NCI-H446 (cell line): ENCODE results near the gene GTPBP6.

Experiments used
- DNase-seq, 2 experiments: peaks; one replicate each; lab custom pipeline; 2025; lab: John Stamatoyannopoulos, UW

The GTPBP6 gene, protein sequence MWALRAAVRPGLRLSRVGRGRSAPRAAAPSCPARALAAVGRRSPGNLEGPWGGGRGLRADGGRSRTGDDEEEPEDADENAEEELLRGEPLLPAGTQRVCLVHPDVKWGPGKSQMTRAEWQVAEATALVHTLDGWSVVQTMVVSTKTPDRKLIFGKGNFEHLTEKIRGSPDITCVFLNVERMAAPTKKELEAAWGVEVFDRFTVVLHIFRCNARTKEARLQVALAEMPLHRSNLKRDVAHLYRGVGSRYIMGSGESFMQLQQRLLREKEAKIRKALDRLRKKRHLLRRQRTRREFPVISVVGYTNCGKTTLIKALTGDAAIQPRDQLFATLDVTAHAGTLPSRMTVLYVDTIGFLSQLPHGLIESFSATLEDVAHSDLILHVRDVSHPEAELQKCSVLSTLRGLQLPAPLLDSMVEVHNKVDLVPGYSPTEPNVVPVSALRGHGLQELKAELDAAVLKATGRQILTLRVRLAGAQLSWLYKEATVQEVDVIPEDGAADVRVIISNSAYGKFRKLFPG

DNA sequence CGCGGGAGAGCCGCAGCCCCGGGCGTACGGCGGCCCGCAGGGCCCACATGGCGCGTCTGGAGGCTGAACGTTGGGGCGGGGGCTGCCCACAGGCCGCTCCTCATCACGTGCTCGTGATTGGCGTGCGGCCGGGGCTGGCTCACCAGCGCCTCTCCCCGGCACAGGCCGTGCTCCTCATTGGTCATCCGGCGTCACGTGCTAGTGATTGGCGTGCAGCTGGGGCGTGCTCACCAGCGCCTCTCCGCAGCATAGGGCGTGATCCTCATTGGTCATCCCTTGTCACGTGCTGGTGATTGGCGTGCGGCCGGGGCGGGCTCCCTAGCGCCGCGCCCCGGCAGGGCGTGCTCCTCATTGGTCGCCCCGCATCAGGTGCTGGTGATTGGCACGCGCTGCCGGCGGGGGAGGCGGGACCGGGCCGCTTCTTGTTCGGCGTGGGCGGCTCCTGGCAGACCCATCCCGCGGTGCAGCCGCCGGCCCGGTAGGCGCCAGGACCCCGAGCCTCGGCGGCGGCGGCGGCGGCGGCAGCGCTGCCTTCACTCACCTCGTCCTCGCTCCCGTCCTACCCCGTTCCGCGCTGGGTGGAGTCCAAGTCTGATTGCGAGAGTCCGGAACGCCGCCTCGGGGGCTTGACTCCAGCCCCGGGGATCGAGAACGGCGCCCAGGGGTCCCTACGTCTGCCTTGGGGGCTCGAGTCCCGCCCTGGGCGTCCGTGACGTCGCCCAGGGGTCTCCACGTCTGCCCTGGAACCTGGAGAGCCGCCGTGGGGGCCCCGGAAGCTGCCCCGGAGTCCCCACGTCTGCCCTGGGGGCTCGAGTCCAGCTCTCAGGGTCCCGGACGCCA, at the start of gene GTPBP6:
Gene GTPBP6, minus strand, starts transcription at position 58 of the 840 bp plus-strand sequence. Its CDS starts 9 bp downstream, at position 49.
- DNase-seq = no peak

DNA sequence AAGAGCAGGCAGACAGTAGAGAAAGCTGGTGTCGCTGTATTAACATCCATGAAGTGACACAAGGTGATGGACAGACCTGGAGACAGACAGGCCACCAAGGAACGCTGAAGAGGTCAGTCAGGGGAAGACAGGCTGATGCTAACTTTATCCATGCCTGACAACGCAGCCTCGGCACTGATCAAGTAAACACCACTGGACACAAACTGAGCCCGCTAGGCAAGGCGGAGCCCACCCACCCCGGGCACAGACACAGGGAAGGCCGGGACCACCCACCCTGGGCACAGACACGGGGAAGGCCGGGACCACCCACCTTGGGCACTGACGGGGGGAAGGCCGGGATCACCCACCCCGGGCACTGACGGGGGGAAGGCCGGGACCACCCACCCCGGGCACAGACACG, 49.3 kb upstream of the GTPBP6 start:
- DNase-seq = no peak

DNA sequence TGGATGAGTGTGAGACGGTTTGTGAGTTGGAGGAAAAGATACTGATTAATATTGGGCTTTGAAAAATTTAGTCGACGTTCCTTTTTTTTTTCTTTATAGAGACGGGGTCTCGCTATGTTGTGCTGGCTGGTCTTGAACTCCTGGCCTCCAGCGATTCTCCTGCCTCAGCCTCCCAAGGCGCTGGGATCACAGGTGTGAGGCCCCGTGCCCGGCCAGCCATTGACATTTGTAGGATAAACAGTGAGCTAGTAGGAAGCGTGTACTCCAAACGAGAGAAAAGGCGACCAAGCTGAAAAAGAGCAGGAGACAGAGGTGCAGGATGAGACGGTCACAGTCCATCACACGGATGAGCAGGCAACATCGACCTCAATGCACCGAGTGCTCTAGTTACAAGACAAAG, 48.8 kb upstream of the GTPBP6 start:
- no peak for DNase-seq

DNA sequence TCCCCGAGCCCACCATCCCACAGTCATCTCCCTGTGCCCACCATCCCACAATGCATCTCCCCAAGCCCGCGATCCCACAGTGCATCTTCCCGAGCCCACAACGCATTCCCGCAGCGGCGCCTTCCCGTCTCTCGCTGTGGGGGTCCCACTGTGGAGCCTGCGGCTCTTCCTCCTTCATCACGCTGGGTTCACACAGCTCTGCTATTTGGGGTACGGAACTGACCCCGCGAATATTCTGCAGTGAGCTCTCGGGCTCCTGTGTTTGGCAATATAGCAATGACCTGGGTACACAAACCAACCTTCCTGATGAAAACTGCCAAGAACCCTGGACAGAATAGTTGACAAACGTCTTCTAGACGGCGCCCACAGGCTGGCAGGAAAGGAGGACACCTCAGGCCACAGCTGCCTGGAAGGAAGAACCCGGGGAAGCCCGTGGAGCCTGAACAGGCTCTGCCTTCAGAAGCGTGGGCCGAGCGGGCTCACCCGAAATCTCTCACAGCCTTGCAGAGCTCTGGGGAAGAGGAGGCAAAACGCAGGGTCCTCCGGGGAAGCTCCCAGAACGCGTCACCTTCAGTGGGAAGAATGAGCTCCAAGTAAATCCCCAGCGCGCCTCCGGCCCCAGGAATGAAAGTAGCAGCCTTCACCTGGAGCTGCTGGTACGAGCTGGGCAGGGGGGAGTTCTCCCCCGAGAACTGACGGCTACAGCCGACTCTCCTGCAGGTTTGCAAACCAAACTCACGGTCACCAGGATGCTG, 45.2 kb upstream of the GTPBP6 start:
- DNase-seq = no peak

DNA sequence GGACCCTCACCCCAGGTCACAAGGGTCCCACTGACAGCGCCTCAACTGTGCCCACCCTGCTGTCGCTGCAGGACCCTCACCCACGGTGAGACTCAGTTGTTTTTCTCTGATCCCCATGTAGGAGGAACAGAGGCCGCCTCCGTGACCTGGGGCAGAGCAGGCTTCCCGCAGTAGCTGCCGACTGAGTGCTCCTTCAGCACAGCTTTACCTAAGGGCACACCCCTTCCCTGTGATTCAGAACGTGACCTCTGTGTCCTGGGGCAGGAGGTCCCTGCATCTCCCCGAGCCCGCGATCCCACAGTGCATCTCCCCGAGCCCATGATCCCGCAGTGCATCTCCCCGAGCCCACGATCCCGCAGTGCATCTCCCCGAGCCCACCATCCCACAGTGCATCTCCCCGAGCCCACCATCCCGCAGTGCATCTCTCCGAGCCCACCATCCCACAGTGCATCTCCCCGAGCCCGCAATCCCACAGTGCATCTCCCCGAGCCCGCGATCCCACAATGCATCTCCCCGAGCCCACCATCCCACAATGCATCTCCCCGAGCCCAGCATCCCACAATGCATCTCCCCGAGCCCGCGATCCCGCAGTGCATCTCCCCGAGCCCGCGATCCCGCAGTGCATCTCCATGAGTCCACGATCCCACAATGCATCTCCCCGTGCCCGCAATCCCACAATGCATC, 44.5 kb upstream of the GTPBP6 start:
- no peak for DNase-seq

DNA sequence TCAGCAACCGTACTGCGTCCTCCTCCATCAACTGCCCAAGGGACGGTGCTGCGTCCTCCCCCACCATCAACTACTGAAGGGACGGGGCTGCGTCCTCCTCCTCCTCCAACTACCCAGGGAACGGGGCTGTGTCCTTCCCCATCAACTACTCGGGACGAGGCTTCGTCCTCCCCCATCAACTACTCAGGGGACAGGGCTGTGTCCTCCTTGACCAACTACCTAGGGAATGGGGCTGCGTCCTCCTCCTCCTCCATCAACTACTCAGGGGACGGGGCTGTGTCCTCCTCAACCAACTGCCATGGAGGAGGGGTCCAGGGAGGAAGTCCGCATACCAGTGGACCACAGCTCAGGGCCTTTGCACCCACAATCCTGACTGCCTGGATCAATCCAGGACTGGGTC, 43.8 kb upstream of the GTPBP6 start:
- no peak for DNase-seq

DNA sequence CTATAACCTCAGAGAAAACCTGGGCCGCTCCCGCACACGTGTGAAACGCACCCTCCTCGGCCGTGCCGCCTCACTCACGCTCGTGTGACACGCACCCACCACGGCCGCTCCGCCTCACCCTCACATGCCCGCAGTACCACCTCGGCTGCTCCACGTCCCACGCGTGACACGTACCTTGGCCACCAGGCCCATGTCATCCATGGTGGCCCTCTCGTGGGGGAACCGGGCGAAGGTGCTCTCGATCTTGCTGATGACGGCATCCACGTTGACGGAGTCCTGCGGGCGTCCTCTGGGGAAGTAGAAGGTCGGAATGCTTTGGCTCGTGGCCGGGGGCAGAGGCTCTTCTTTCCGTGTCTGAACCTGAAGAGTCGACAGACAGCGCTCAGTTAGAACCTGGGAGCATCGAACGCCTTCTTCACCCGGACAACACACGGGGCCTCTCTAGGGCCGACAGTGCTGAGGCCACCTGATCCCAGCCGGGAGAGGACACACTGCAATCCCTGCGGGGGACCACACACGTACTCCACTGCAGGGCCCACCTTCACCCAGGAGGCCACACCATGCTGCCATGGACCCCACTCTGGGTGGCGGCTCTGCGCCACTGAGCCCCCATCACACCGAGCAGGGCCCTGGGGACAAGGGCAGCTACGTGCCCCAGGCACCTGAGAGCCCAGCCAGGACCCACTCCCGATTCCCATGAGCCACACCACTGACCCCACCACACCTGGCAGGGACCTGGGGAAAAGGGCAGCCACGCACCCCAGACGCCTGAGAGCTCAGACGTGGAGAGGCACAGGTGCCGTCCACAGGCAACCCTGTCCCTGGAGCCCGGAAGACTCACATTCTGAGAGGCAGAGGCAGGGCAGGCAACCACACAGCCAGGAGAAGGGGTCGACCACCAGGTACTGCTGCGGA, 42.9 kb upstream of the GTPBP6 start:
- DNase-seq = no peak

DNA sequence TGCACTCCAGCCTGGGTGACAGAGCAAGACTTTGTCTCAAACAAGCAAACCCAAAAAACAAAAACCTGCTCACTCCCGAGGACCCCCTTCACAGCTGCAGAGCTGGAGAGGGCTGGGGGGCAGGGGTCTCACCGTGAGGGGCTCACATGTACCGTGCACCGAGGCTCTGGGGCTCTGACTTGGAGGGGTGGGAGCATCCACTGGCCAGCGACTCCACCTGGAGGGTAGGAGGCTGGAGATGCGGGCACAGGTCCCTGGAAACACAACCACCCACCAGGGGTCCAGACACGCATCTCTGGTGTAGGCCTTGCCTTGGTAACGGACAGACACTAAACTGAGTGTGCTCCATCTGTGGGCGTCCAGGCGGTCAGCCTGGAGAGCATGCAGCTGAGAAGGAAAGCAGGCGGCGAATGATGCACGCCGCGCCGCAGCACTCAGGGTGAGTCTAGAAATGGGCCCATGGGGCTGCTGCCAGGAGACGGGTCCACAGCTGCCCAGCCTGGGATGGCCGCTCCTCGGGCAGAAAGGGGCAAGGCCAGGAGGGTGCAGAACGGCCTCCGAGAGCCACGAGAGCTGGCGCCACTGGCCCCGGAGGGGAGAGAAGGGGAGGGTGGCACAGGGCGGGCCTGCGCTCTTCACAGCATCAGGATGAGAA, 42.0 kb upstream of the GTPBP6 start:
- no peak for DNase-seq

DNA sequence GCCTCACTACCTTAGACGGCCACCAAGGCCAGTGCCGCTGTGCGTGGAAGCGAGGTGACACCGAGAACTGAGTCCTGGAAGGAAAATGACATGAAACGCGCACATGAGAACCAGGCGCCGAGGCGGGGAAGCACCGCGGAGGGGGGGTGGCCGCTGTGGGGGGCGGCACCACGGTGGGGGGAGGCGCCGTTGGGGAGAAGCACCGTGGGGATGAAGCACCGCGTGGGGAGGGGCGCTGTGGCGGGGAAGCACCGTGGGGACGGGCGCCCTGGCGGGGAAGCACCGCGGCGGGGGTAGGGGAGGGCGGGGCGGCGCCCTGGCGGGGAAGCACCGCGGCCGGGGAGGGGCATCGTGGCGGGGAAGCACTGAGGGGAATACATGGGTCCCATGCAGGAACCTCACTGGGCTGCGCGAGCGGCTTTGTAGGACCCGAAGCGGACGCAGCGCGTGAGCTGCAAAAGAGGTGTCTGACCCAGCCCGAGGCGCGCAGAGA, 40.1 kb upstream of the GTPBP6 start:
- no peak for DNase-seq

DNA sequence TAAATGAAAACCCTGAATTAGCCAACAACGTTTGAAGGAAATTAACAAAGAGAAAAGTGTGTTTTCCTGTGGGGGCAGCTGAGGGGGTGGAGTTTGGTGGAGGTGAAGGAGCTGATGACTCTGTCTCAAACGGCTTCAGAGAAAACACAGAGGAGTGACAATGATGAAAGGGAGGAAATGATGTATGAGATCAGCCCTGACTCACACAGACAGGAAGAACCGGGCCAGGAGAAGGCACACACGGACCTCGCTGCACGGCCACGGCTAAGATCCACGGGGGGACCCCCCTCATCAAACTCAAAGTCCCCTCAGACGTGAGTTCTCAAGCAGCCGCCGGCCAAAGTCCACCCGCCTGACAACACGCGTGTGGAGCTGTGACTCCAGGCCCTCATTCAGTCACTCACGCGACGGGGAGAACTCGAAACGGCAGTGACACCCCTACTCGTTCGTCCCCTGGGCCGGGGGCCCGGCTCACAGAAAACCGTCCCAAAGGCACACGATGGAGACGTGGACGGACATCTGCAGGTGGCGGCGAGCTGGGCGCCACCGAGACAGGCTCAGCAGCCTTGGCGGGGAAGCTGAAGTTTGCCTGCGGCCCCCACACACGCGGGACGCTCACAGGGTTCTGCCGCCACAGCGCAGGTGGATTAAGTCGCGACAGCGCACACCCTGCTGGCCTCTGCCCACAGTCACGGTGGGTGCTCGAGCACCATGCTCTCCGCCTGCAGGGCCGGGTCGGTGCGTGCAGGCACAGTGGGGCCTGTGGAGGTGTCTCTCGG, 39.3 kb upstream of the GTPBP6 start:
- DNase-seq = no peak

DNA sequence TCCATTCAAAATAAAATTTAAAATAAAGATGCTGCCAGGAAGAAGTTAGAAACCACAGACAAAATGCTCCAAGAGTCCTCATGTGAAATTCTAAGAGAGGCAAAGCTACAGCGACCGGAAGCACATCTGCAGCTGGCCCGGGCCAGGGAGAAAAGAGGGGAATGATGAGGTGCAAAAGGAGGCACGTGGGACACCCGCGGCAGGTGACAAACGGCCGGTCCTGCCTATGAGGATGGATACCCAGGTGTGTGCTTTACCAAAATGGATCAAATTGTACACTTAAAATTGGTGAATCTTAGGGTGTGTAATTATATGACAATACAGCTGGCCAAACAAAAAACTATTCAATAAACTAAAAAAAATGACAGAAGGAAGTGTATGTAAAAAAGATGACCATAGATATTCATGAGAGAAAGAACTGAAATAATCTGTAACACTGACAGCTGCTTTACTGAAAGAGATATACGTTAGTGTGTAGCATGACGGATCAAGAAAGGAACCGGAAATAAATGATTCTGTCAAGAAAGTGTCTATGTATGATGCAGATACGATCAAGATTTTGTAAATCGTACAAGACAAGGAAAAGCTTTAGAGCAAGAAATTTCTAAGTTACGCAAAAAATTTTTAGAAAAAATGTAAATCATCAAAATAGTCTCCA, 38.6 kb upstream of the GTPBP6 start:
- DNase-seq = no peak

DNA sequence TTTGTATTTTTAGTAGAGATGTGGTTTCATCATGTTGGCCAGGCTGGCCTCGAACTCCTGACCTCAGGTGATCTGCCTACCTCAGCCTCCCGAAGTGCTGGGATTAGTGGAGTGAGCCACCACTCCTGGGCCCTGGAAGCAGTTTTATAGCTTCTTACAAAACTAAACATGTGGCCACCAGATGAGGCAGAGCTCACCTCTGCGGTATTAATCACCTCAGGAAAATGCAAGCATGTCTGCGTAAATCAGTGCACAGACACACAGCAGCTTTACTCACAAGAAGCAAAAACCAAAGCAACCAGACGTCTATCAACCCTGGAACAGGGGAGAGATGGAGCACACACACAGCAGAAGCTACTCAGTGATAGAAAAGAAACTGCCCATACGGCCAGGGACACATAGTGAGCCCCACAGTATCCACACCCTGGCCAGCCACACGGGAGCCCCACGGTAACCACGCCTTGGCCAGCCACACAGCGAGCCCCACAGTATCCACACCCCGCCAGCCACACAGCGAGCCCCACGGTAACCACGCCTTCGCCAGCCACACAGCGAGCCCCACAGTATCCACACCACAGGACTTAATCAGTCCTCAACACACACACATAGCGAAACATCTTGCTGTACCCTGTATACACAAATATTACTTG, 37.9 kb upstream of the GTPBP6 start:
- no peak for DNase-seq

DNA sequence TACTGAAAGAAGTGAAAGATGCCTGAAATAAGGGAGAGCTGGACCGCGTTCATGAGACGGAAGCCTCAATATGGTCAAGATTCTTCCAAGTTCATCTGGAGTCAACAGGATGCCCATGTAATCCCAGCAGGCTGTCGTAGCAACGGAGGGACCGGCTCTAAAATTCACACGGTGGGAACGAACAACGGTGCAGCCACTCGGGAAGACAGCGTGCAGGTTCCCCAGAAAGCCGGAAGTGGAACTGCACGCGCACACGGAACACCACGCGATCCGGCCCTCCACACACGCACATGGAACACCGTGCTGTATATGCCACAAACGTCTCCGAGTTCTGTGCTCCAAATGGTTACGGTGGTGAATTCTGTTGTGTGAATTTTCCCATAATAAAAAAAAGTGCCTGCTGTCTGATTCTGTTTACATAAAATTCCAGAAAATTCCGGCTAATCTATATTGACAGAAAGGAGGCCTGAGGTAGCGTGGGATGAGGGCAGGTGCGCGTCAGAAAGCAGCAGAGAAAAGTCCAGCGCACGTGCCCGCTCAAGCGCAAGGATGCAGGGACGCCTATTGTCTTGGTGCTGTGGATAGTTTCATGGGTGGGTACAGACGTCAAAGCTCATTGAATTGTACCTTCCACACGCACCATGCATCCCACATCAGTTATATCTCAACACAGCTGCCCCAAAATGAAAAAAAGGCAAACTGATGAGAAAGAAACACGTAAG, 36.9 kb upstream of the GTPBP6 start:
- no peak for DNase-seq

DNA sequence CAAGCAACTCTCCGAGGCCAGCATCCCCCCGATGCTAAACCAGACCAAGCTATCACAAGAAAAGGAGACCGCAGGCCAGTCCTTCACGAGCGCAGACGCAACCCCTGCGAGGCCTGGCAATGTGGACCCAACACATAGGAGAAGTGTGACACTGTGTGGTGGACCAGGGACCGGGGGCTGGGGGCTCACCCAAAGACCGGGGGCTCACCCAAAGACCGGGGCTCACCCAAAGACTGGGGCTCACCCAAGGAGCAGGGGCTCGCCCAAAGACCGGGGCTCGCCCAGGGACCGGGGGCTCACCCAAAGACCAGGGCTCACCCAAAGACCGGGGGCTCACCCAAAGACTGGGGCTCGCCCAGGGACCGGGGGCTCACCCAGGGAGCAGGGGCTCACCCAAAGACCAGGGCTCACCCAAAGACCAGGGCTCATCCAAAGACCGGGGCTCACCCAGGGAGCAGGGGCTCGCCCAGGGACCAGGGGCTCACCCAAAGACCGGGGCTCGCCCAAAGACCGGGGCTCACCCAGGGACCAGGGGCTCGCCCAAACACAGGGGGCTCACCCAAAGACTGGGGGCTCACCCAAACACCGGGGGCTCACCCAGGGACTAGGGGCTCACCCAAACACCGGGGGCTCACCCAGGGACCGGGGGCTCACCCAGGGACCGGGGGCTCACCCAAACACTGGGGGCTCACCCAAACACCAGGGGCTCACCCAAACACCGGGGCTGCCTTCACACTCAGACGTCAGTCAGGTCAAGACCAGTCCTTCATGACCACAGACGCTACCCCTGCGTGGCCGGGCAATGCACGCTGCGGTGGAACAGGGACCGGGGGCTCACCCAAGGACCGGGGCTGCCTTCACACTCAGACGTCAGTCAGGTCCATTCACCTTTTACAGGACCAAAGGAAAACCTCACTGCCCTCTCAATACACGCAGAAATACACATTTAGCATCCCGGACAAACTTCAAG, 35.3 kb upstream of the GTPBP6 start:
- DNase-seq = no peak

DNA sequence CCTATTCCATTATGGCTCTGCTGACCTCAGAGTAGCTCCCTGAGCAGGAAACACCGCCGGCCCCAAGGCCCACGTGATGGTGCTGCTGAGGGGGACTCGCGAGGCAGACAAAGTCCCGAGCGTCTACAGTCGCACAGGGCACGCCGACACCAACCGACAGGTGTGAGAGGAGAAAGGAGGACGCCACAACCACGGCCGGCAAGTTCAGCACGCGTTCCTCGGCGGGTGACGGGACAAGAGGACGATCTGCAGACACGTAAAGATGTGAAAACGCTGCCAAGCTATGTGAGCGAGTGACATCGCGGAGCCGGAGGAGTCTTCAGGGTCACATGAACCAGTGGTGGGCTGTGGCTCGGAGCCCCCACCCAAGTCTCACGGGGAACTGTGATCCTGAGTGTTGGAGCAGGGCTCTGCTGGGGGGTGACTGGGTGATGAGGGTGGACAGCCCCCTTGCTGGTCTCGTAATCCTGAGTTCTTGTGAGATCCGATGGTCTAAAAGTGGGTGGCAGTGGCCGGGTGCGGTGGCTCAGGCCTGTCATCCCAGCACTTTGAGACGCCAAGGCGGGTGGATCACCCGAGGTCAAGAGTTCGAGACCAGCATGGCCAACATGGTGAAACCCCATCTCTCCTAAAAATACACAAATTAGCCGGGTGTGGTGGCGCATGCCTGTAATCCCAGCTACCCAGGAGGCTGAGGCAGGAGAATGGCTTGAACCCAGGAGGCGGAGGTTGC, 34.2 kb upstream of the GTPBP6 start:
- no peak for DNase-seq
